ENCODE measurements around the gene IKZF2. TPM values are rescaled to one million over a fixed set of nuclear protein-coding genes. Genes with fewer than 3 reads are reported as not detected.

The IKZF2 gene
- total RNA-seq, 4 donors from 2014 or later = 11.2 to 18.0 (median 12.9) TPM

DNA sequence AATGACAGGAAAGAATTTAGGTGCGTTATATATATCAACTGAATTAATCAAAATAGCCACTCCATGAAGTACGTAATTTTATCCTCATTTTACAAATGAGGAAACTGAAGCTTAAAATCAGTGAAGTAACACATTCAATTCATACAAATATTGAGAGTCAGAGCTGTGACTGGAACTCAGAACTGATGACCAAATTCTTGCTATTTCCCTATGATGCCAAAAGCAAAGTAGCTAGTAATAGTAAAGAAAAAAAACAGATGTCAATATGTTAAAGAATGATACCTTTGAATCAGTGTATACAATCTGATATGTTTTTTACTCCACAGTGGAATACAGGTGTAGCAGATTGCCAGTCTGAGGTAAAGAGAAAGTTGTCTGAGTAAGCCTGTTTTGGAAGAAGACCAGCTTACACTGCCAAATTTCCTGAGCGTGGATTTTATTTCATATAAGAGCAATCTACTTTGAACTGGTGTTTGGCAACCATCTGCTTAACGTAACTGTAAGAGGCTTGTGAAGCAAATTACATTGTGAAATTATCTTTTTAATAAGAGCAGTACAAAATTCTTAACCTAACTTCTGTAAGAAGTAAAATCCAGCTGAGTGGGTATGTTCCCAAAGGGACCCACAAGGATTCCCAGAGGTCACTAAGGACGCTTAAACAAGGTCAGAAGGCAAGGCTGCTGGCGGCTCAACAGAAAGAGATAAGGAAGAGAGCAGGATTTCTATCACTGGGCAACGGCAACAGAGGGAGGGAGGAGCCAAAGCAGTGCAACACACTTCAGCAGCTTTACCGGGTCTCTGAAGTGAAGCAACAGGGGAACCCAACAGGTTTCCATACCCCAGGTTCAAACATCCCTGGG lies 85.6 kb downstream of the IKZF2 start:
- ATAC-seq (ENCODE audit: low FRiP score) (peak; percentile 80), DNase-seq (ENCODE audit: low spot score) (no peak)
- TF ChIP-seq, protein P1, sequence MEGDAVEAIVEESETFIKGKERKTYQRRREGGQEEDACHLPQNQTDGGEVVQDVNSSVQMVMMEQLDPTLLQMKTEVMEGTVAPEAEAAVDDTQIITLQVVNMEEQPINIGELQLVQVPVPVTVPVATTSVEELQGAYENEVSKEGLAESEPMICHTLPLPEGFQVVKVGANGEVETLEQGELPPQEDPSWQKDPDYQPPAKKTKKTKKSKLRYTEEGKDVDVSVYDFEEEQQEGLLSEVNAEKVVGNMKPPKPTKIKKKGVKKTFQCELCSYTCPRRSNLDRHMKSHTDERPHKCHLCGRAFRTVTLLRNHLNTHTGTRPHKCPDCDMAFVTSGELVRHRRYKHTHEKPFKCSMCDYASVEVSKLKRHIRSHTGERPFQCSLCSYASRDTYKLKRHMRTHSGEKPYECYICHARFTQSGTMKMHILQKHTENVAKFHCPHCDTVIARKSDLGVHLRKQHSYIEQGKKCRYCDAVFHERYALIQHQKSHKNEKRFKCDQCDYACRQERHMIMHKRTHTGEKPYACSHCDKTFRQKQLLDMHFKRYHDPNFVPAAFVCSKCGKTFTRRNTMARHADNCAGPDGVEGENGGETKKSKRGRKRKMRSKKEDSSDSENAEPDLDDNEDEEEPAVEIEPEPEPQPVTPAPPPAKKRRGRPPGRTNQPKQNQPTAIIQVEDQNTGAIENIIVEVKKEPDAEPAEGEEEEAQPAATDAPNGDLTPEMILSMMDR (IDR thresholded peaks at IDR 0.05) = no peak

DNA sequence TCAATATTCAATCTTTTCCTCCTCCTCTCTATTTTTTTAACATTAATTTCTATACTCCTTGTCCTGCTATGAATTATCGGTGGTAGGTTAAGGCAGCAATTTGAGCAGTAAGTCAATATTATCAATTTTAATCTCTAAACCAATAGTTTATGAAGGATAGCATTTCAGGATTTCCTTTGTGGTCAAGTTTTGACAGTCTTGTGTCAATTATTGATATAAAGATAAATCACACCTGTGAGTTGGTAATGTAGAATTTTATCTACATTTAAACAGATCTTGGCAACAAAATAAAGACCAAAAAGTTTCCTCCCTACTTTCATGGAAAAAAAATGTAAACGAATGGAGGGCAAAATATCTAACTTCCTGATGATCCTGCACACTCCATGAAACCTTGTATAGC lies 87.3 kb downstream of the IKZF2 start:
- no peak for ATAC-seq (ENCODE audit: low FRiP score)
- DNase-seq (ENCODE audit: low spot score) = no peak
- TF ChIP-seq, protein P1 (IDR thresholded peaks at IDR 0.05) = no peak

DNA sequence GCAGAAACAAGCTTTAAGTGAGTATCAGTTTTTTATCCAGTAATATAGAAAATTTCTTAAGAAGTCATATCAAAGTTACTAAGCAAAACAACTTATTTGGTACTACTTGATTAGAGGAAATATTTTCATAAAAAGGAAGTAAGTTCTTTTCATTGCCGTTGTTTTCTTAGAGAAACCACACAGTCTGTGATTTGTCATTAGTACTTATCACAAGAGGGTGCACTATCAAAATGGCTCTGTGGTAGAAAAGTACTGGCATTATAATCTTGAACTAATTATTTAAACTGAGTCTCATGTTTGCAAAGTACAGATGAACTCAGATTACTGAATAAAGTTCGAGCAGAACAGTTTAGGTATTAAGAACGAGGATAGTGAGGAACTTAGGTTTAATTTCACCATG lies 93.4 kb downstream of the IKZF2 start:
- no peak for ATAC-seq (ENCODE audit: low FRiP score)
- no peak for DNase-seq (ENCODE audit: low spot score)
- TF ChIP-seq, protein P1 (IDR thresholded peaks at IDR 0.05) = no peak

DNA sequence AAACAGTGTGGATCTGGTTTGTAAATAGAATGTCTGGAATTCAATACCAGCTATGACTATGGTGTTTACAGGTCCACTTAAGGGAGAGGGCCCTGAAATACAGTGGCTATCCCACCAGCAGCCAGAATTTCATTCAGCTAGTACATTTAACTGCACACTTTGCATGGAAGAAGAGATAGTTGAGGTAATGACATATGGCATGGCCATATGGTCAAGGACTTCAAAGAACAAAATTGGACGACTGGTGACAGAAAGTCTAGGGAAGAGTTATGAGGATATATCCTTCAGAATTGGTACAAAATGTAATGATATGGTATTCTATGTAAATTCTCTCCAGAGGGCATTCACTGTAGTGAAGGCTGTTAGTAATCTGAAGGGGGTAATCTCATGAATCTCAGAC lies 105.0 kb downstream of the IKZF2 start:
- ATAC-seq (ENCODE audit: low FRiP score) (no peak), DNase-seq (ENCODE audit: low spot score) (no peak)
- TF ChIP-seq, protein P1 (IDR thresholded peaks at IDR 0.05) = no peak

DNA sequence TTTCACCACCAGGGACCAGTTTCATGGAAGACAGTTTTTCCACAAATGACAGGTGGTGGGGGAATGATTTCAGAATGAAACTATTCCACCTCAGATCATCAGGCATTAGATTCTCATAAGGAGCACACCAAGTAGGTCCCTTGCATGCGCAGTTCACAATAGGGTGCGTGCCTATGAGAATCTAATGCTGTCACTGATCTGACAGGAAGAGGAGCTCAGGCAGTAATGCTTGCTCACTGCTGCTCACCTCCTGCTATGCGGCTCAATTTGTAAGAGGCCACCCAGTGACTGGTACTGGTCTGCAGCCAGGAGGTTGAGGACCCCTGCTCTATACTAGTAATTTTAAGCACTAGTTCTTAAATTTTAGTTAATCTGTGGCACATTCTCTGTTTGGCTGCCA lies 107.8 kb downstream of the IKZF2 start:
- ATAC-seq (ENCODE audit: low FRiP score) (no peak), DNase-seq (ENCODE audit: low spot score) (no peak)
- TF ChIP-seq, protein P1 (IDR thresholded peaks at IDR 0.05) = no peak

DNA sequence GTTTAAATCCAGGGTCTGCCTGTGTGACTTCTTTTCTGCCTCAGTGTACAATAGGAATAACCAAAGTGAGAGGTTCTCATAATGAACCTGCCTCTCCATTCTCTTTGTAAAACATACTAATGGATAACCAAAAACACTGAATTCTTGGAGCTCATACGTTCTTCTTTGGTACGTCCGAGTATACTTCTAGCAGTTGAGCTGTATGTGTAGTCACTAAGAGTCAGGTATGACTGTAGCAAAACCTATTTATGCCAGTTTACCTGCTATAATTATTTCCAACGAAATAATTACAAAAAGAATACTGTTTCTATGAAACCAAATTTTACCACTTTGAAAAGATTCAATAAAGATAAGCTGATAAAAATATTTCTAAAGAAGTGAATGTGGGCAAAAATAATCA lies 109.2 kb downstream of the IKZF2 start:
- no peak for DNase-seq (ENCODE audit: low spot score)
- no peak for ATAC-seq (ENCODE audit: low FRiP score)
- TF ChIP-seq, protein P1 (IDR thresholded peaks at IDR 0.05) = no peak

DNA sequence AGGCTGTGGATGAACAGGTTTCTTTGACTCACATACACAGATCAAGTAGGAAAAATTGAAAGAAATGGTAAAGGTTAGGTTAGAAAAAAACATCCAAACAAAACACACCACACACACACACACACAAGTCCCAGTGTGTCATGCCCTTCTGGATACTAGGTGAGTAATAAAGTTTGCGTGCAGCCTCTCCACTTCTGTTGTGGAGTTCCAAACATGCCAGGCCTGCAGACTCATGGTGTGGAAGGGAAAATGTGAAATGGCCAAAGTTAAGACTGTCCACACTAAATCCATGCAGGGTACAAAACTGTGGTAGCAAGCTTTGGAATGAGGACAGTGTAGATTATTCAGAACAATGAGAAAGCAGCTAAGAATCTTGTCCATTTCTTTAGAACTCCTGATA lies 114.6 kb downstream of the IKZF2 start:
- no peak for ATAC-seq (ENCODE audit: low FRiP score)
- TF ChIP-seq, protein P1 (IDR thresholded peaks at IDR 0.05) = no peak
- no peak for DNase-seq (ENCODE audit: low spot score)
